Measurements from ENCODE around the gene PDE4D. TPM values are rescaled to one million over a fixed set of nuclear protein-coding genes. Genes with fewer than 3 reads are reported as not detected.

Gene PDE4D
- total RNA-seq, 1 experiment from 2014 or later, result 2.4 TPM

DNA sequence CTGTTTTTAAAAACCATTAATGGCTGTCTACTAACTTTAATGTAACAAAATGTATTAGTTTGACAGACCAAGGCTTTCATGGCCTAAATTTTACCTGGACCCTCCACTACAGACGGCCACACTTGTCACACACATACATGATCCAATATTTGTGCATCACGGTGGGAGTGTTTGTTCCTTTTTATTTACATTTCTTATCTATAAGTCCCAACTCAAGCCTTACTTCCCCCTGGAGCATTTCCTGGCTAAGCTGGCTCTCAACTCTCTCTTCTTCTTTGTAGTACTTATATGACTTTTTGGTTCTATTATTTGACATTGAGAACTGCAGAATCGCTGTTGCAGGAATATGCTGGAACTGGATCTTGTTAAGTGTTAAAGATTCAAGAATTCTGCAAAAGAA, 776.2 kb downstream of the PDE4D start:
- ATAC-seq, result no peak
- no peak for TF ChIP-seq POLR2AphosphoS5 (IDR thresholded peaks at IDR 0.05; ENCODE audit: low read depth, low read length)
- TF ChIP-seq, protein P1, sequence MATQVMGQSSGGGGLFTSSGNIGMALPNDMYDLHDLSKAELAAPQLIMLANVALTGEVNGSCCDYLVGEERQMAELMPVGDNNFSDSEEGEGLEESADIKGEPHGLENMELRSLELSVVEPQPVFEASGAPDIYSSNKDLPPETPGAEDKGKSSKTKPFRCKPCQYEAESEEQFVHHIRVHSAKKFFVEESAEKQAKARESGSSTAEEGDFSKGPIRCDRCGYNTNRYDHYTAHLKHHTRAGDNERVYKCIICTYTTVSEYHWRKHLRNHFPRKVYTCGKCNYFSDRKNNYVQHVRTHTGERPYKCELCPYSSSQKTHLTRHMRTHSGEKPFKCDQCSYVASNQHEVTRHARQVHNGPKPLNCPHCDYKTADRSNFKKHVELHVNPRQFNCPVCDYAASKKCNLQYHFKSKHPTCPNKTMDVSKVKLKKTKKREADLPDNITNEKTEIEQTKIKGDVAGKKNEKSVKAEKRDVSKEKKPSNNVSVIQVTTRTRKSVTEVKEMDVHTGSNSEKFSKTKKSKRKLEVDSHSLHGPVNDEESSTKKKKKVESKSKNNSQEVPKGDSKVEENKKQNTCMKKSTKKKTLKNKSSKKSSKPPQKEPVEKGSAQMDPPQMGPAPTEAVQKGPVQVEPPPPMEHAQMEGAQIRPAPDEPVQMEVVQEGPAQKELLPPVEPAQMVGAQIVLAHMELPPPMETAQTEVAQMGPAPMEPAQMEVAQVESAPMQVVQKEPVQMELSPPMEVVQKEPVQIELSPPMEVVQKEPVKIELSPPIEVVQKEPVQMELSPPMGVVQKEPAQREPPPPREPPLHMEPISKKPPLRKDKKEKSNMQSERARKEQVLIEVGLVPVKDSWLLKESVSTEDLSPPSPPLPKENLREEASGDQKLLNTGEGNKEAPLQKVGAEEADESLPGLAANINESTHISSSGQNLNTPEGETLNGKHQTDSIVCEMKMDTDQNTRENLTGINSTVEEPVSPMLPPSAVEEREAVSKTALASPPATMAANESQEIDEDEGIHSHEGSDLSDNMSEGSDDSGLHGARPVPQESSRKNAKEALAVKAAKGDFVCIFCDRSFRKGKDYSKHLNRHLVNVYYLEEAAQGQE (IDR thresholded peaks at IDR 0.05; ENCODE audit: insufficient read depth in 1 of 2, low read depth in 2 of 2, low read length in 1 of 2), result no peak
- TF ChIP-seq, protein P2, sequence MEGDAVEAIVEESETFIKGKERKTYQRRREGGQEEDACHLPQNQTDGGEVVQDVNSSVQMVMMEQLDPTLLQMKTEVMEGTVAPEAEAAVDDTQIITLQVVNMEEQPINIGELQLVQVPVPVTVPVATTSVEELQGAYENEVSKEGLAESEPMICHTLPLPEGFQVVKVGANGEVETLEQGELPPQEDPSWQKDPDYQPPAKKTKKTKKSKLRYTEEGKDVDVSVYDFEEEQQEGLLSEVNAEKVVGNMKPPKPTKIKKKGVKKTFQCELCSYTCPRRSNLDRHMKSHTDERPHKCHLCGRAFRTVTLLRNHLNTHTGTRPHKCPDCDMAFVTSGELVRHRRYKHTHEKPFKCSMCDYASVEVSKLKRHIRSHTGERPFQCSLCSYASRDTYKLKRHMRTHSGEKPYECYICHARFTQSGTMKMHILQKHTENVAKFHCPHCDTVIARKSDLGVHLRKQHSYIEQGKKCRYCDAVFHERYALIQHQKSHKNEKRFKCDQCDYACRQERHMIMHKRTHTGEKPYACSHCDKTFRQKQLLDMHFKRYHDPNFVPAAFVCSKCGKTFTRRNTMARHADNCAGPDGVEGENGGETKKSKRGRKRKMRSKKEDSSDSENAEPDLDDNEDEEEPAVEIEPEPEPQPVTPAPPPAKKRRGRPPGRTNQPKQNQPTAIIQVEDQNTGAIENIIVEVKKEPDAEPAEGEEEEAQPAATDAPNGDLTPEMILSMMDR (IDR thresholded peaks at IDR 0.05), result no peak
- TF ChIP-seq SIN3A (IDR thresholded peaks at IDR 0.05; ENCODE audit: borderline replicate concordance, insufficient read depth, low read depth, low read length), result no peak
- no peak for TF ChIP-seq TCF7L2 (IDR thresholded peaks at IDR 0.05; ENCODE audit: low read depth, low read length)
- POLR2A ChIA-PET, result no interaction called here
- BruUV-seq (replicated peaks), result no TSS peak
- Histone ChIP-seq H3K27ac (ENCODE audit: low read length) (no peak overlapping the region), H3K4me1 (ENCODE audit: control insufficient read depth, insufficient read depth, low read length) (no peaks in the 10 kb centered on the region), H3K27me3 (ENCODE audit: control insufficient read depth, insufficient read depth, low read length) (no peaks in the 10 kb centered on the region), H3K9me3 (ENCODE audit: control insufficient read depth, insufficient read depth, low read depth, low read length) (no peaks in the 10 kb centered on the region), H3K36me3 (ENCODE audit: control insufficient read depth, insufficient read depth, low read length) (no peaks in the 10 kb centered on the region), H3K4me3 (ENCODE audit: low read depth in 2 of 2, low read length in 2 of 2) (no peak overlapping the region)
- CTCF ChIA-PET, result no interaction called here
- in situ Hi-C loops (cut with HindIII; ENCODE audit: low pct_unique_long_range_greater_than_20kb, low sequenced_read_pairs), result no loop called here
- intact Hi-C loops (cut with micrococcal nuclease; ENCODE audit: unreplicated experiment), result no loop called here
- DNase-seq (ENCODE audit: low read depth, low spot score), result no peak

DNA sequence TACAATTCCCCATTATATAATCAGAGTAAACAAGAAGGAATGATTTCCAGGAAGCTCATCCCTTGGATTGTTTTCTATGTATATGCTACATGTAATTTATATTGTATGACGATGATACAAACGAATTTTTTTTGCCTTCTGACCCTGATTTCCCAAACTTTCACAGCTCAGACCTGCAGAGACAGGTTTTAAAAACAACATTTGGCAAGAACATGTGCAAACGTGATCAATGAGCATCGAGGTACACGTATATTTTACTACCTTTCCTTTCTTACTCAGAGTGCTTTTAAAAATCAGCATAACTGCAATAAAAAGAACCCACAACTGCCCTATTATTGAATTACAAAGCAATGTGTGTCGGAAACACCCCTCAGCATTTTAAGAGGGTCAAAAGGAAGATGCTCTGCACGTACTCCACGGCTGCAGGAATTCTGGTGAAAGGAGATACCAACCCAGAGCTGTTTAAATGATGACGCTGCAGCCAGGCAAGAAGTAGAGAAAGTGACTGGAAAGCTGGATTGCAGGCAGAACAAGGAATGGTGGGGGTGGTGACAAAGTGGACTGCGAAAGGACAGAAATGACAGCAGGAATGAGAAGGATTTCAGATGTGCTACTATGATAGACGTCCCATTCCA, 777.2 kb downstream of the PDE4D start:
- Histone ChIP-seq H3K27ac (ENCODE audit: low read length) (no peak overlapping the region), H3K36me3 (ENCODE audit: control insufficient read depth, insufficient read depth, low read length) (no peaks in the 10 kb centered on the region), H3K9me3 (ENCODE audit: control insufficient read depth, insufficient read depth, low read depth, low read length) (no peaks in the 10 kb centered on the region), H3K4me3 (ENCODE audit: low read depth in 2 of 2, low read length in 2 of 2) (no peak overlapping the region), H3K4me1 (ENCODE audit: control insufficient read depth, insufficient read depth, low read length) (no peaks in the 10 kb centered on the region), H3K27me3 (ENCODE audit: control insufficient read depth, insufficient read depth, low read length) (no peaks in the 10 kb centered on the region)
- no peak for ATAC-seq
- POLR2A ChIA-PET, result no interaction called here
- DNase-seq (ENCODE audit: low read depth, low spot score), result no peak
- no TSS peak for BruUV-seq (replicated peaks)
- intact Hi-C loops (cut with micrococcal nuclease; ENCODE audit: unreplicated experiment) (no loop called here), in situ Hi-C loops (cut with HindIII; ENCODE audit: low pct_unique_long_range_greater_than_20kb, low sequenced_read_pairs) (no loop called here)
- no peak for TF ChIP-seq POLR2AphosphoS5 (IDR thresholded peaks at IDR 0.05; ENCODE audit: low read depth, low read length)
- TF ChIP-seq, protein P1 (IDR thresholded peaks at IDR 0.05; ENCODE audit: insufficient read depth in 1 of 2, low read depth in 2 of 2, low read length in 1 of 2), result no peak
- TF ChIP-seq, protein P2 (IDR thresholded peaks at IDR 0.05), result no peak
- TF ChIP-seq TCF7L2 (IDR thresholded peaks at IDR 0.05; ENCODE audit: low read depth, low read length), result no peak
- no peak for TF ChIP-seq SIN3A (IDR thresholded peaks at IDR 0.05; ENCODE audit: borderline replicate concordance, insufficient read depth, low read depth, low read length)
- CTCF ChIA-PET, result no interaction called here
